Esophagus muscularis mucosa (tissue), 4 donors: ENCODE measurements around the gene SLAIN2. TPM values are rescaled to one million over a fixed set of nuclear protein-coding genes. Genes with fewer than 3 reads are reported as not detected.

Experiments
- DNase-seq: peaks from one replicate; pipeline ENCODE4 v3.0.0-alpha.2; 2017; ENCODE audit errors: extremely low spot score
- H3K27ac ChIP-seq, 4 donors: fragments of 200-600 bp; sonication (generic); replicated peaks in 1 of 4; 1 replicate in 3 of 4; 2 replicates in 1 of 4; pipeline ENCODE4 v1.5.1; 2016 to 2019; ENCODE audit warnings: mild to moderate bottlenecking in 1 of 4
- H3K27me3 ChIP-seq, 4 donors: fragments of 200-600 bp; sonication (generic); one replicate each; pipeline versions ENCODE4 v1.5.1 to v1.6.0; 2016 to 2019
- H3K36me3 ChIP-seq, 4 donors: fragments of 200-600 bp; sonication (generic); one replicate each; pipeline ENCODE4 v1.5.1; 2016 to 2019
- H3K4me1 ChIP-seq, 4 donors: fragments of 200-600 bp; sonication (generic); one replicate each; pipeline ENCODE4 v1.5.1; 2016 to 2019
- H3K4me3 ChIP-seq, 4 donors: fragments of 200-600 bp; sonication (generic); 1 replicate in 2 of 4; 2 replicates in 2 of 4; pipeline ENCODE4 v1.5.1; 2016 to 2019; ENCODE audit warnings: mild to moderate bottlenecking in 4 of 4, moderate library complexity in 1 of 4
- H3K9me3 ChIP-seq, 4 donors: fragments of 200-600 bp; sonication (generic); 1 replicate in 3 of 4; 2 replicates in 1 of 4; pipeline ENCODE4 v1.5.1; 2016 to 2019
- EP300 ChIP-seq: sonication (generic); formaldehyde crosslinking; IDR thresholded peaks from one replicate; pipeline ENCODE4 v1.6.1; 2017; ENCODE audit warnings: antibody characterized with exemption
- POLR2A ChIP-seq: fragments of 450-650 bp; IDR thresholded peaks from one replicate; pipeline ENCODE4 v1.6.1; 2017; ENCODE audit warnings: antibody characterized with exemption, moderate library complexity, mild to moderate bottlenecking, low read depth
- POLR2AphosphoS5 ChIP-seq, 2 donors: sonication (generic); formaldehyde crosslinking; IDR thresholded peaks; one replicate each; pipeline ENCODE4 v1.6.1; 2017; ENCODE audit warnings: antibody characterized with exemption in 2 of 2
- WGBS: methylation state at CpG from one replicate; pipeline ENCODE4 v1.1.5; 2018; 5-methylcytosine and 5-hydroxymethylcytosine counted together
- intact Hi-C: fragments of 100-400 bp; cut with DNase I; formaldehyde crosslinking; loops from one replicate; pipeline ENCODE4 v1.15.1; 2023
- total RNA-seq, 4 donors: library from RNA; depleted of rRNA; stranded (reverse); fragments of >200 nt; gene quantifications; one replicate each; pipeline versions ENCODE4 v1.1.0 to v1.2.1, GENCODE V29; 2016
- TF ChIP-seq, protein P1 (sequence below), 3 experiments: fragments of 200-600 bp in 2 of 3; fragments of 450-650 bp in 1 of 3; sonication (generic) in 2 of 3; IDR thresholded peaks; one replicate each; pipeline ENCODE4 v1.5.1; 2017 to 2019; ENCODE audit warnings: antibody characterized with exemption in 3 of 3, mild to moderate bottlenecking in 2 of 3, moderate library complexity in 1 of 3

Gene SLAIN2
- total RNA-seq, 4 donors from 2014 or later, result 82.5 to 165 (median 111) TPM

DNA sequence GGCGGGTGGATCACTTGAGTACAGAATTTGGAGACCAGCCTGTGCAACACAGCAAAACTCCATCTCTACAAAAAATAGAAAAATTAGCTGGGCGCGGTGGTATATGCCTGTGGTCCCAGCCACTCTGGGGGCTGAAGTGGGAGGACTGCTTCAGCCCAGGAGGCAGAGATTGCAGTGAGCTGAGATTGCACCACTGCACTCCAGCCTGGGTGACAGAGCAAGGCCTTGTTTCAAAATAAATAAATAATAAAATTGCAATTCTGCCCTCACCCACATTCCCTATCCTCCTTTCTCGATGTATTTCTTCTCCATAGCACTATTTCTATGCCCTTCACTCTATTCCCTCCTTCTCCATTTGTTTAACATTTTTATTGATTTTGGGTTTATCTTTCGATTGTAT lies 8.7 kb upstream of the SLAIN2 start:
- no peaks in the 10 kb centered on the region for H3K36me3 ChIP-seq
- H3K9me3 ChIP-seq, result no peaks in the 10 kb centered on the region
- TF ChIP-seq POLR2AphosphoS5 (IDR thresholded peaks at IDR 0.05) (no peak), EP300 (no peak), POLR2A (no peak)
- TF ChIP-seq, protein P1, sequence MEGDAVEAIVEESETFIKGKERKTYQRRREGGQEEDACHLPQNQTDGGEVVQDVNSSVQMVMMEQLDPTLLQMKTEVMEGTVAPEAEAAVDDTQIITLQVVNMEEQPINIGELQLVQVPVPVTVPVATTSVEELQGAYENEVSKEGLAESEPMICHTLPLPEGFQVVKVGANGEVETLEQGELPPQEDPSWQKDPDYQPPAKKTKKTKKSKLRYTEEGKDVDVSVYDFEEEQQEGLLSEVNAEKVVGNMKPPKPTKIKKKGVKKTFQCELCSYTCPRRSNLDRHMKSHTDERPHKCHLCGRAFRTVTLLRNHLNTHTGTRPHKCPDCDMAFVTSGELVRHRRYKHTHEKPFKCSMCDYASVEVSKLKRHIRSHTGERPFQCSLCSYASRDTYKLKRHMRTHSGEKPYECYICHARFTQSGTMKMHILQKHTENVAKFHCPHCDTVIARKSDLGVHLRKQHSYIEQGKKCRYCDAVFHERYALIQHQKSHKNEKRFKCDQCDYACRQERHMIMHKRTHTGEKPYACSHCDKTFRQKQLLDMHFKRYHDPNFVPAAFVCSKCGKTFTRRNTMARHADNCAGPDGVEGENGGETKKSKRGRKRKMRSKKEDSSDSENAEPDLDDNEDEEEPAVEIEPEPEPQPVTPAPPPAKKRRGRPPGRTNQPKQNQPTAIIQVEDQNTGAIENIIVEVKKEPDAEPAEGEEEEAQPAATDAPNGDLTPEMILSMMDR (IDR thresholded peaks at IDR 0.05), result no peak
- H3K27me3 ChIP-seq, result no peaks in the 10 kb centered on the region
- WGBS, result 96% methylated on average over 5 of the region's 5 CpGs
- intact Hi-C loops, result no loop called here
- no peak overlapping the region for H3K27ac ChIP-seq
- no peak for DNase-seq
- H3K4me1 ChIP-seq, result peaks cover 0 to 3% (median 0%) of the 10 kb centered on the region in 4 donors
- H3K4me3 ChIP-seq, result no peak overlapping the region

DNA sequence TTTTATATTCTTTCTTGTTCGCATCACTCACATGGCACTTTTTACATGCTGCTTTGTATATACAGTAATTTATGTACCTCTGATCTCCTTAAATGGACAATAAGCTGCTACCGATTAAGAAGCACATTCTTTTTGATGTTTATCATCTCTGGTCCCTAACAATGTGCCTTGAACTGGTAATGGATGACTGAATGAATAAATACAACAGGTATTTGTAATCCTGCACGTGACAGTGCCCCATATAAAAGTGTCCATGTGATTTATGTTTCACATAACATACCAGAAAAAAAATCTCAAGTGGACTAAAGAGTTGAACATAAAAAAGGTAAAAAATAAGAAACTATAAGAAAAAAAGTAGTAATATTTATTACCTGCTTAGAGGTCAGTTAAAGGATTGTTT lies 7.7 kb upstream of the SLAIN2 start:
- 66% methylated on average over 3 of the region's 3 CpGs for WGBS
- intact Hi-C loops, result no loop called here
- peaks cover 0 to 9% (median 0%) of the 10 kb centered on the region in 4 donors for H3K4me1 ChIP-seq
- no peak overlapping the region for H3K27ac ChIP-seq
- no peaks in the 10 kb centered on the region for H3K27me3 ChIP-seq
- H3K4me3 ChIP-seq, result no peak overlapping the region
- no peak for DNase-seq
- no peaks in the 10 kb centered on the region for H3K9me3 ChIP-seq
- H3K36me3 ChIP-seq, result no peaks in the 10 kb centered on the region
- TF ChIP-seq, protein P1 (IDR thresholded peaks at IDR 0.05), result no peak
- TF ChIP-seq POLR2AphosphoS5 (IDR thresholded peaks at IDR 0.05) (no peak), POLR2A (no peak), EP300 (no peak)

DNA sequence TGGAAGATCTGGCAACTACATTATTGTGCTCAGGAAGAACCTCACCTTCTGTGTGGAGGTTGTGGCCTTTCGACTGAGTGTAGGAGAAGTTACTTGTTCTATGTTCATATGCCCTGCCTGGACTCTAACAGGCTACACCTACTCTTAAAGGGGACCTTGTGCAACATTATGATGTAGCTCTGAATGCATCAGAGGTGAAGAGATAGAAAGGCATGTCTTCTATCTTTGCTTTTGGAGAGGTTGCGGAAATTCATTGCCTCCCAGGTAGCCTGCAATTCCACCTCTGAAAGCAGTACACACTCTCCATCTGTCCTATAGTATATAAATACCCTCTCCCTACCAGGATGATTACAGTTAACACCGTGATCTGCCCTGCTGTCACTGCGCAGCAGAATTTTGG lies 7.1 kb upstream of the SLAIN2 start:
- H3K27me3 ChIP-seq, result no peaks in the 10 kb centered on the region
- DNase-seq, result no peak
- no peaks in the 10 kb centered on the region for H3K36me3 ChIP-seq
- TF ChIP-seq, protein P1 (IDR thresholded peaks at IDR 0.05), result no peak
- TF ChIP-seq EP300 (no peak), POLR2A (no peak)
- no peaks in the 10 kb centered on the region for H3K9me3 ChIP-seq
- H3K4me1 ChIP-seq, result peaks cover 0 to 9% (median 0%) of the 10 kb centered on the region in 4 donors
- intact Hi-C loops, result no loop called here
- no peak overlapping the region for H3K4me3 ChIP-seq
- WGBS, result 94% methylated on average over 4 of the region's 4 CpGs
- no peak overlapping the region for H3K27ac ChIP-seq

DNA sequence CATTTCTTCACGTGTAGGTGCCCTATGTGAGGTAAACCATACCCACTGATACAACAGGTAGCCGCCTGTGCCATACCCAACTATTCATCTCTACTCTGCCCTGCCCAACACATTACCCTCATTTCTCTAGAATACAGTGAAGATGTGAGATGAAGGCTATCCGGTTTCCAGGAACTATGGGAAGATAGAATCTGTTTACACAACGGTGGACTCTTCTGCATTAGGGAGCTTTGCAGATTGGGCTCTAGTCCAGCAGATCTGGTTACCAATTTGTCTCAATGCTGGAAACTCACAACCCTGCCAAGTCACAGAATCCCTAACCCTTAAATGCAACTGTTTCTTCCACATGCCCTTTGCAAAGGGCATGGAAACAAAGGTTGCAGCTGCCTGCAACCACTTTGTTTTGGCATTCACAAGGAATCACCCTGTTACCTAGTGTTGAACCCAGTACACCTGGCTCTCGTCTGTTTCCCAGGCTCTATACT lies 6.4 kb upstream of the SLAIN2 start:
- no peaks in the 10 kb centered on the region for H3K9me3 ChIP-seq
- H3K36me3 ChIP-seq, result no peaks in the 10 kb centered on the region
- H3K4me3 ChIP-seq, result no peak overlapping the region
- peaks cover 0 to 11% (median 4%) of the 10 kb centered on the region in 4 donors for H3K4me1 ChIP-seq
- H3K27ac ChIP-seq, result no peak overlapping the region
- TF ChIP-seq, protein P1 (IDR thresholded peaks at IDR 0.05), result no peak
- no peak for TF ChIP-seq POLR2AphosphoS5 (IDR thresholded peaks at IDR 0.05)
- no peak for TF ChIP-seq POLR2A
- TF ChIP-seq EP300, result no peak
- DNase-seq, result no peak
- H3K27me3 ChIP-seq, result no peaks in the 10 kb centered on the region
- intact Hi-C loops, result no loop called here
- WGBS, result 63% methylated on average over 4 of the region's 5 CpGs
